ENCODE data around the gene CCSER2.
"Not testable (repeated sequence)": the region's sequence is repeated elsewhere in the genome, so short reads cannot be mapped to it uniquely, and the experiment has no call there.

The CCSER2 gene

DNA sequence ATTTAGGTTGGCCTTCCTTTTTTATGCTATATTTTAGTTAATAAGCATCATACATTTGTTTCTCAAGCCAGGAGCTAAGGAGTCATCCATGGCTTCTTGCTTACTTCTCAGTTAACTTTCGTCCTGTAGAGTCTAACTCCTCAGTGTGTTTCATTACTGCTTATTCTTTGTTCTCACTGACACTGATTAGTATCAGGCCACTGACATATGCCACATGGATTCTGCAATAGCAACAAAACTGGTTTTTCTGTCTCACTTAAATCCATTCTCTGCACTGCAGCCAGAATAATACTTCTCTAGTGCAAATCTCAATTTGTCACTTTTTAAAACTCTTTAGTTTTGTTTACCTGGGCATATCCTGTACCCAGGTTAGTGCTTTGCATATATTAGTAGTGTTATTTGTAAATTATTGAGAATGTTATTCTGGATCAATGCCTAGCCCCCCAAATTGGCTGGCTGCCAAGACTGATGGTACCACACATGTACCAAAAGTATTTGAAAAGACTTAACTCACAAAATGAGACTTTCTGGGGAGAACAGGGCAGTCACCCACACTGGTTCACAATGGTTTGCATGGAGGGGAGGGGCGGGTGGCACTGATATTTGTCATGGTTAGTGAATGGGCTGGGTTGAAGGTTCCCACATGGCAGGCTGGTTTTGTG, 79.1 kb downstream of the CCSER2 start:
- no peaks in the 10 kb centered on the region for H3K4me1 Mint-ChIP-seq
- no peaks in the 10 kb centered on the region for H3K27me3 Mint-ChIP-seq (ENCODE audit: low read depth)
- no peak overlapping the region for H3K27ac Mint-ChIP-seq
- TF ChIP-seq, protein P1, sequence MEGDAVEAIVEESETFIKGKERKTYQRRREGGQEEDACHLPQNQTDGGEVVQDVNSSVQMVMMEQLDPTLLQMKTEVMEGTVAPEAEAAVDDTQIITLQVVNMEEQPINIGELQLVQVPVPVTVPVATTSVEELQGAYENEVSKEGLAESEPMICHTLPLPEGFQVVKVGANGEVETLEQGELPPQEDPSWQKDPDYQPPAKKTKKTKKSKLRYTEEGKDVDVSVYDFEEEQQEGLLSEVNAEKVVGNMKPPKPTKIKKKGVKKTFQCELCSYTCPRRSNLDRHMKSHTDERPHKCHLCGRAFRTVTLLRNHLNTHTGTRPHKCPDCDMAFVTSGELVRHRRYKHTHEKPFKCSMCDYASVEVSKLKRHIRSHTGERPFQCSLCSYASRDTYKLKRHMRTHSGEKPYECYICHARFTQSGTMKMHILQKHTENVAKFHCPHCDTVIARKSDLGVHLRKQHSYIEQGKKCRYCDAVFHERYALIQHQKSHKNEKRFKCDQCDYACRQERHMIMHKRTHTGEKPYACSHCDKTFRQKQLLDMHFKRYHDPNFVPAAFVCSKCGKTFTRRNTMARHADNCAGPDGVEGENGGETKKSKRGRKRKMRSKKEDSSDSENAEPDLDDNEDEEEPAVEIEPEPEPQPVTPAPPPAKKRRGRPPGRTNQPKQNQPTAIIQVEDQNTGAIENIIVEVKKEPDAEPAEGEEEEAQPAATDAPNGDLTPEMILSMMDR (IDR thresholded peaks at IDR 0.05; ENCODE audit: unreplicated experiment in 3 of 3): no peak
- peaks cover 27% of the 10 kb centered on the region for H3K9me3 Mint-ChIP-seq
- peaks cover 38% of the 10 kb centered on the region for H3K36me3 Mint-ChIP-seq (ENCODE audit: low read depth)
- H3K4me3 Mint-ChIP-seq: no peak overlapping the region

DNA sequence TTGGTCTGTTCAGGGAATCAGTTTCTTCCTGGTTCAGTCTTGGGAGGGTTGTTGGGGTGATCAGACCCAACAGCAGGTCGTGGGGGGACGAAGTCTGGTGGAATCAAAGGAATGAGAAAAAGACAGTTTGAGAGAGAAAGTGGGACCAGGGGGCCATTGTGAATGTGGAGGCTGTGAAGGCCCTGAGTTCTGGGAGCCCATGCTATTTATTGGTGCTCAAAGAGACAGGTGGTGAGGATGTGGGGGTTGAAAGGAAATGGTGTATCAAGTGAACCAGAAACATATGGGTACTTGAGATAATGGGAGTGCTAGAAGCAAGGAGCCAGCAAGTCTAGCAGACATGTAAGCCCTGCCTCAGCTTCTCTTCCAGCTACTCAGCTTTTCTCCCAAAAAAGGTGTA, 84.1 kb downstream of the CCSER2 start:
- Mint-ChIP-seq H3K9me3 (peaks cover 58% of the 10 kb centered on the region), H3K27ac (no peak overlapping the region), H3K4me1 (no peaks in the 10 kb centered on the region), H3K36me3 (ENCODE audit: low read depth) (peaks cover 72% of the 10 kb centered on the region), H3K4me3 (no peak overlapping the region), H3K27me3 (ENCODE audit: low read depth) (no peaks in the 10 kb centered on the region)
- TF ChIP-seq, protein P1 (IDR thresholded peaks at IDR 0.05; ENCODE audit: unreplicated experiment in 3 of 3): no peak

DNA sequence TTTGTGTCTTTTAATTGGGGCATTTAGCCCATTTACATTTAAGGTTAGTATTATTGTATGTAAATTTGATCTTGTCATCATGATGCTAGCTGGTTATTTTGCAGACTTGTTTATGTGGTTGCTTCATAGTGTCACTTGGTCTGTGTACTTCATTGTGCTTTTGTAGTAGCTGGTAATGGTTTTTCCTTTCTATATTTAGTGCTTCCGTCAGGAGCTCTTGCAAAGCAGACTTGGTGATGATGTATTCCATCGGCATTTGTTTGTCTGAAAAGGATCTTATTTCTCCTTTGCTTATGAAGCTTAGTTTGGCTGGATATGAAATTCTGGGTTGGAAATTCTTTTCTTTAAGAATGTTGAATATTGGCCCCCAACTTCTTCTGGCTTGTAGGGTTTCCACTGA, 85.7 kb downstream of the CCSER2 start:
- not testable (repeated sequence) for H3K27me3 Mint-ChIP-seq (ENCODE audit: low read depth); H3K4me3 Mint-ChIP-seq; H3K27ac Mint-ChIP-seq; H3K4me1 Mint-ChIP-seq
- H3K36me3 Mint-ChIP-seq (ENCODE audit: low read depth): peaks cover 69% of the 10 kb centered on the region
- H3K9me3 Mint-ChIP-seq: peaks cover 56% of the 10 kb centered on the region

DNA sequence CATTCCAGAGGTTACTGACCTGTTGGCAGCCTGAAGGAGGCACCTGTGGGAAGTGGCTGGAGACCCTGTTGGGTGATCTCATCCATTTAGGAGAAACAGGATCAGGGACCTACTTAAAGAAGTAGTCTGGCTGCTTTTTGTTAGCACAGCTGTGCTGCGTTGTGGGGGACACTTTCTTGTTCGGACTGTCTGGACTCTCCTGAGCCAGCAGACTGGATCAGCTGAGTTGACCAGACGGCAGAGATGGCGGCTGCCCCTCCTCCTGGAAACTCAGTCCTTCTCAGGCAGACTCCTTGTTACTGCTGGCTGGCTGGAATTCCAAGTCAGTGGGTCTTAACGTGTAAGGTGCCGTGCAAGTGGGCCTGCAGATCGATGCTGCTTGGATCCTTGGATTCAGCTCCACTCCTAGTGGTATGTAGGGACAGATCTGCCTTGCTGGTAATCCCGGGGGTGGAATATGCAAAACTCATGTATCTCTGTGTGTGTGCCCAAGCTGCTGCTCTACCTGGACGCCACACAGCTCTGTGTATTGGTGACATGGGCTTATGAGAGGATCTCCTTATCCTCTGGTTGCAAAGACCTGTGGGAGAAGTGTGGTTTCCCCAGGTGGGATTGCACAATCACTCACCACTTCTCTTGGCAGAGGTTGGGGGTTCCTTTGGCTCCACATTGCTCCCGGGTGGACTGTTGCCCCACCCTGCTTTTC, 87.3 kb downstream of the CCSER2 start:
- TF ChIP-seq, protein P1 (IDR thresholded peaks at IDR 0.05; ENCODE audit: unreplicated experiment in 3 of 3): no peak
- Mint-ChIP-seq H3K4me3 (no peak overlapping the region), H3K27me3 (ENCODE audit: low read depth) (no peaks in the 10 kb centered on the region), H3K36me3 (ENCODE audit: low read depth) (peaks cover 70% of the 10 kb centered on the region), H3K9me3 (peaks cover 49% of the 10 kb centered on the region), H3K4me1 (no peaks in the 10 kb centered on the region), H3K27ac (no peak overlapping the region)

DNA sequence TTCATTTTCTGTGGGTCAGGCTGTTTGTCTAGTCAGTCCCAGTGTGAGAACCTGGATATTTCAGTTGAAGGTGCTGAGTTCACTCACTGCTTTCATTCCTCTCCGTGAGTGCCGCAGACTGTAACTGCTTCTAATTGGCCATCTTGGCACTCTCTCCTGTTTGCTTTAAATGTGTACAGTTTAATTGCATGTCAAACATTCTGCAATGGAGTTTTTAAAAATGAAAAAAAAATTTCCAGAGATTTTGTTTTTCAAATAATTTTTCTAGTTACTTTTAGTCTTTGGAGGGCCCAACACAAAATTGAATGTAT, 87.8 kb downstream of the CCSER2 start:
- Mint-ChIP-seq H3K36me3 (ENCODE audit: low read depth) (peaks cover 69% of the 10 kb centered on the region), H3K27ac (no peak overlapping the region), H3K4me3 (no peak overlapping the region), H3K4me1 (no peaks in the 10 kb centered on the region), H3K27me3 (ENCODE audit: low read depth) (no peaks in the 10 kb centered on the region), H3K9me3 (peaks cover 47% of the 10 kb centered on the region)
- TF ChIP-seq, protein P1 (IDR thresholded peaks at IDR 0.05; ENCODE audit: unreplicated experiment in 3 of 3): no peak

DNA sequence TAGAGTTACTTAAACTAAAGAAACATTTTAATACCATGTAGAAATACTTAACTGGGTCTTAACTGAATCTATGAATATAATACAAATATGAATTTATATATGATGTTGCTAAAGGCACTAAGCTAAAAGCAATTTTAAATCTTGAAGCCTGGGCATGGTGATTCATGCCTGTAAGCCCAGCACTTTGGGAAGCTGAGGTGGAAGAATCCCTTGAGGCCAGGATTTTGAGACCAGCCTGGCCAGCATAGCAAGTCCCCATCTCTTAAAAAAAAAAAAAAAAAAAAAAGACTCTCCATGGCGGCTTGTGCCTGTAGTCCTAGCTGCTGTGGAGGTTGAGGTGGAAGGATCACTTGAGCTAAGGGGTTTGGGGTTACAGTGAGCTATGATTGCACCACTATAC, 95.3 kb downstream of the CCSER2 start:
- TF ChIP-seq, protein P1 (IDR thresholded peaks at IDR 0.05; ENCODE audit: unreplicated experiment in 3 of 3): no peak
- Mint-ChIP-seq H3K9me3 (peaks cover 4% of the 10 kb centered on the region), H3K4me3 (no peak overlapping the region), H3K27ac (no peak overlapping the region), H3K36me3 (ENCODE audit: low read depth) (peaks cover 52% of the 10 kb centered on the region), H3K27me3 (ENCODE audit: low read depth) (no peaks in the 10 kb centered on the region), H3K4me1 (peaks cover 8% of the 10 kb centered on the region)
